H54 (cell line): ENCODE data around the gene PRR19.

Experiments used
- DNase-seq: peaks from one replicate; pipeline ENCODE4 v3.0.0; 2011; ENCODE audit warnings: low spot score, mixed read lengths; ENCODE audit not compliant: insufficient read length
- FAIRE-seq: peaks from 3 replicates; lab custom pipeline; 2011; peaks lifted over from hg19 to GRCh38; lab: Jason Lieb, UNC
- POLR2A ChIP-seq: IDR thresholded peaks from 2 replicates; pipeline ENCODE4 v1.6.1; 2011; ENCODE audit warnings: low read depth, mild to moderate bottlenecking, low read length

The PRR19 gene

GRCh38 chr19:42275517-42275916 lies 26.4 kb upstream of the PRR19 start:
- FAIRE-seq: no peak
- no peak for DNase-seq
- no peak for TF ChIP-seq POLR2A

GRCh38 chr19:42276284-42276683 lies 25.6 kb upstream of the PRR19 start:
- DNase-seq (no peak), FAIRE-seq (no peak)
- no peak for TF ChIP-seq POLR2A

- no peak for TF ChIP-seq POLR2A
Observed at GRCh38 chr19:42276821-42277220, 25.1 kb upstream of the PRR19 start.

GRCh38 chr19:42277821-42278451 lies 24.0 kb upstream of the PRR19 start:
- no peak; the same call in 1 of the 2 replicates for TF ChIP-seq POLR2A
- FAIRE-seq (no peak), DNase-seq (peak; percentile 82)

More at GRCh38 chr19:42276821-42277220, 25.1 kb upstream of the PRR19 start:
- no peak for FAIRE-seq
- no peak for DNase-seq

- no peak for TF ChIP-seq POLR2A
- no peak for FAIRE-seq
Observed at GRCh38 chr19:42278452-42279154, 23.3 kb upstream of the PRR19 start.

GRCh38 chr19:42279155-42279901 lies 22.6 kb upstream of the PRR19 start:
- FAIRE-seq (no peak), DNase-seq (no peak)
- TF ChIP-seq POLR2A: peak; percentile 4; the same call in 1 of the 2 replicates

More at GRCh38 chr19:42278452-42279154, 23.3 kb upstream of the PRR19 start:
- DNase-seq: no peak

GRCh38 chr19:42279902-42280814 lies 21.8 kb upstream of the PRR19 start:
- TF ChIP-seq POLR2A: peak; percentile 59
- FAIRE-seq (no peak), DNase-seq (peak; percentile 99)

- peak; percentile 82 for DNase-seq
- no peak for FAIRE-seq
Observed at GRCh38 chr19:42280815-42281145, 21.2 kb upstream of the PRR19 start.

GRCh38 chr19:42281146-42281826 lies 20.6 kb upstream of the PRR19 start:
- no peak for FAIRE-seq
- 0 out of 2 replicates have a peak, but pooled peaks have one; percentile 14 for TF ChIP-seq POLR2A
- DNase-seq: no peak

More at GRCh38 chr19:42280815-42281145, 21.2 kb upstream of the PRR19 start:
- TF ChIP-seq POLR2A: no peak

GRCh38 chr19:42281827-42282762 lies 19.8 kb upstream of the PRR19 start:
- peak; percentile 77 for DNase-seq
- TF ChIP-seq POLR2A: no peak
- FAIRE-seq: no peak

GRCh38 chr19:42282819-42283187 lies 19.1 kb upstream of the PRR19 start:
- no peak for TF ChIP-seq POLR2A
- DNase-seq (no peak), FAIRE-seq (no peak)
